GM23338 (cell line): ENCODE results near the gene SLC39A13.

Experiments
- CREB1 ChIP-seq: fragments of 250-450 bp; sonication (Bioruptor Pico); IDR thresholded peaks from 2 replicates; pipeline ENCODE4 v1.5.0; 2020; ENCODE audit warnings: low read depth, mild to moderate bottlenecking, moderate library complexity
- CTCF ChIP-seq, 2 experiments: fragments of 200-600 bp in 1 of 2; sonication (generic) in 1 of 2; conservative IDR thresholded peaks; 2 replicates each; pipeline versions ENCODE4 v1.5.1 to v1.6.1; 2016 to 2017; ENCODE audit warnings: antibody characterized with exemption in 2 of 2, low read depth in 2 of 2, mild to moderate bottlenecking in 2 of 2, moderate library complexity in 1 of 2
- ETS1 ChIP-seq: IDR thresholded peaks from 2 replicates; pipeline ENCODE4 v1.6.1; 2016; ENCODE audit warnings: antibody characterized with exemption
- EZH2 ChIP-seq: fragments of 200-600 bp; sonication (generic); IDR thresholded peaks from one replicate; pipeline ENCODE4 v1.8.0; 2017; ENCODE audit warnings: antibody characterized with exemption, mild to moderate bottlenecking, low read depth; ENCODE audit not compliant: unreplicated experiment
- EZH2phosphoT487 ChIP-seq: fragments of 200-600 bp; sonication (generic); IDR thresholded peaks from one replicate; pipeline ENCODE4 v1.8.1; 2018; ENCODE audit warnings: antibody characterized with exemption; ENCODE audit not compliant: unreplicated experiment
- JUNB ChIP-seq: IDR thresholded peaks from one replicate; pipeline ENCODE4 v1.6.1; 2016; ENCODE audit warnings: antibody characterized with exemption; ENCODE audit not compliant: unreplicated experiment
- NANOG ChIP-seq: IDR thresholded peaks from 2 replicates; pipeline ENCODE4 v1.6.1; 2016; ENCODE audit warnings: antibody characterized with exemption, borderline replicate concordance
- POLR2AphosphoS5 ChIP-seq: IDR thresholded peaks from 2 replicates; pipeline ENCODE4 v1.6.1; 2016; ENCODE audit warnings: antibody characterized with exemption, low read depth
- REST ChIP-seq: IDR thresholded peaks from one replicate; pipeline ENCODE4 v1.6.1; 2018; ENCODE audit warnings: antibody characterized with exemption; ENCODE audit not compliant: unreplicated experiment
- STAT1 ChIP-seq: IDR thresholded peaks from one replicate; pipeline ENCODE4 v1.6.1; 2016; ENCODE audit warnings: antibody characterized with exemption; ENCODE audit not compliant: unreplicated experiment
- ZNF114 ChIP-seq: fragments of 250-450 bp; sonication (Bioruptor Pico); IDR thresholded peaks from 2 replicates; pipeline ENCODE4 v1.5.0; 2020; ENCODE audit warnings: mild to moderate bottlenecking, moderate library complexity
- ZNF331 ChIP-seq: fragments of 250-450 bp; sonication (Bioruptor Pico); IDR thresholded peaks from 2 replicates; pipeline ENCODE4 v1.5.0; 2020; ENCODE audit warnings: low read depth, mild to moderate bottlenecking, moderate library complexity
- ZNF462 ChIP-seq: fragments of 250-450 bp; sonication (Bioruptor Pico); IDR thresholded peaks from 2 replicates; pipeline ENCODE4 v1.5.0; 2020; ENCODE audit warnings: mild to moderate bottlenecking, moderate library complexity

- peak; percentile 78 for TF ChIP-seq POLR2AphosphoS5
- TF ChIP-seq CTCF (conservative IDR thresholded peaks at IDR 0.05; ENCODE audit: low read depth in 2 of 2), result no peak
- no peak for TF ChIP-seq REST
- TF ChIP-seq EZH2phosphoT487, result no peak
- TF ChIP-seq EZH2, result no peak
- no peak for TF ChIP-seq NANOG
- TF ChIP-seq JUNB, result no peak
- TF ChIP-seq ZNF114, result no peak
- no peak for TF ChIP-seq STAT1
- TF ChIP-seq CREB1, result peak; percentile 60; the same call in 1 of the 2 replicates
- peak; percentile 83 for TF ChIP-seq ETS1
- TF ChIP-seq ZNF331, result no peak
- TF ChIP-seq ZNF462, result no peak
These were observed 17.9 kb downstream of the SLC39A13 start, which contains the start of gene PSMC3 for GRCh38 chr11:47426062-47426956.
